GM19397 (cell line): ENCODE results near the gene TBC1D3.
"Not testable (repeated sequence)": the region's sequence is repeated elsewhere in the genome, so short reads cannot be mapped to it uniquely, and the experiment has no call there.

Source experiments
- ATAC-seq: cut with Tn5 transposase; IDR thresholded peaks from one replicate; pipeline ENCODE4 v1.9.1; 2021; ENCODE audit warnings: mild to moderate bottlenecking, moderate library complexity; ENCODE audit not compliant: unreplicated experiment

Gene TBC1D3

GRCh38 chr17:38192455-38192854 lies at the start of gene TBC1D3:
TSS of gene TBC1D3 (minus strand) at chr17:38192555. CDS start at chr17:38191029, 1,526 bp downstream.
- not testable (repeated sequence) for ATAC-seq

- ATAC-seq, result not testable (repeated sequence)
Observed at GRCh38 chr17:38232790-38233189, 40.4 kb upstream of the TBC1D3 start.

- not testable (repeated sequence) for ATAC-seq
Observed at GRCh38 chr17:38225844-38226495, 33.6 kb upstream of the TBC1D3 start.

GRCh38 chr17:38220867-38221266 lies 28.5 kb upstream of the TBC1D3 start:
- not testable (repeated sequence) for ATAC-seq

GRCh38 chr17:38200271-38200670 lies 7.9 kb upstream of the TBC1D3 start:
- not testable (repeated sequence) for ATAC-seq

GRCh38 chr17:38134860-38135259 lies 57.5 kb downstream of the TBC1D3 start:
- ATAC-seq, result not testable (repeated sequence)
